OCI-LY7 (cell line): Measurements from ENCODE around the gene NOL7. TPM values are rescaled to one million over a fixed set of nuclear protein-coding genes. Genes with fewer than 3 reads are reported as not detected.

Experiments used
- BruUV-seq: library from RNA; stranded (reverse); fragments of 400-500 nt; replicated peaks from 2 replicates; lab custom pipeline; 2021; lab: Mats Ljungman, UMichigan
- CTCF ChIA-PET: fragments of 300-600 bp; sonication (Branson Sonifier 250); formaldehyde crosslinking; loops from one replicate; lab custom pipeline; 2022; ENCODE audit warnings: antibody characterized with exemption; ENCODE audit not compliant: unreplicated experiment; lab: Charles Lee
- POLR2A ChIA-PET: fragments of 300-600 bp; sonication (Branson Sonifier 250); formaldehyde crosslinking; loops from one replicate; lab custom pipeline; 2022; ENCODE audit warnings: antibody characterized with exemption; lab: Charles Lee
- DNase-seq: peaks from one replicate; pipeline ENCODE4 v3.0.0-alpha.2; 2015; ENCODE audit warnings: low spot score
- H2AFZ ChIP-seq: fragments of 200-600 bp; sonication (generic), shearing (Covaris generic); 2 replicates; pipeline ENCODE4 v1.6.1; 2014; ENCODE audit warnings: mild to moderate bottlenecking, antibody characterized with exemption, low read length, moderate library complexity
- H3K27ac ChIP-seq: fragments of 200-600 bp; sonication (generic); 2 replicates; pipeline ENCODE4 v1.5.1; 2014; ENCODE audit warnings: mixed run types, low read depth, mild to moderate bottlenecking, moderate library complexity, low read length, inconsistent platforms; ENCODE audit not compliant: poor library complexity, severe bottlenecking
- H3K36me3 ChIP-seq: fragments of 200-600 bp; sonication (generic); 2 replicates; pipeline ENCODE4 v1.6.1; 2014; ENCODE audit warnings: mild to moderate bottlenecking, antibody characterized with exemption, low read length, moderate library complexity, mixed read lengths; ENCODE audit not compliant: insufficient read depth
- H3K4me1 ChIP-seq: fragments of 200-600 bp; sonication (generic); 2 replicates; pipeline ENCODE4 v1.5.1; 2014; ENCODE audit warnings: mild to moderate bottlenecking, low read length; ENCODE audit not compliant: insufficient read depth, poor library complexity, severe bottlenecking
- H3K4me2 ChIP-seq: fragments of 200-600 bp; sonication (generic); 2 replicates; pipeline ENCODE4 v1.6.1; 2014; ENCODE audit warnings: mild to moderate bottlenecking, low read length
- H3K4me3 ChIP-seq: fragments of 200-600 bp; sonication (generic); 2 replicates; pipeline ENCODE4 v1.5.1; 2014; ENCODE audit warnings: mild to moderate bottlenecking, low read depth, low read length; ENCODE audit not compliant: poor library complexity, severe bottlenecking
- H3K79me2 ChIP-seq: fragments of 200-600 bp; sonication (generic); 2 replicates; pipeline ENCODE4 v1.6.1; 2016; ENCODE audit warnings: low read depth, mild to moderate bottlenecking, low read length, moderate library complexity, mixed read lengths; ENCODE audit not compliant: insufficient read depth
- H3K9me2 ChIP-seq: fragments of 200-600 bp; sonication (generic); 2 replicates; pipeline ENCODE4 v1.6.1; 2016; ENCODE audit warnings: mild to moderate bottlenecking, low read length, mixed read lengths; ENCODE audit not compliant: insufficient read depth
- H3K9me3 ChIP-seq: fragments of 200-600 bp; sonication (generic); 2 replicates; pipeline ENCODE4 v1.6.1; 2014; ENCODE audit warnings: mild to moderate bottlenecking, mixed run types, low read length, mixed read lengths
- H4K20me1 ChIP-seq: fragments of 200-600 bp; sonication (generic); 2 replicates; pipeline ENCODE4 v1.6.1; 2014; ENCODE audit warnings: mild to moderate bottlenecking, antibody characterized with exemption, low read length, moderate library complexity, mixed read lengths; ENCODE audit not compliant: insufficient read depth
- CTCF ChIP-seq: fragments of 200-600 bp; sonication (generic); conservative IDR thresholded peaks from 2 replicates; pipeline ENCODE4 v1.5.1; 2014; ENCODE audit warnings: mild to moderate bottlenecking, antibody characterized with exemption, low read length, moderate library complexity, mixed read lengths
- EZH2phosphoT487 ChIP-seq: fragments of 200-600 bp; sonication (generic); IDR thresholded peaks from 2 replicates; pipeline ENCODE4 v1.6.1; 2018; ENCODE audit warnings: low read depth, borderline replicate concordance, mild to moderate bottlenecking, mixed run types, antibody characterized with exemption, low read length, moderate library complexity, mixed read lengths
- intact Hi-C: fragments of 100-400 bp; cut with micrococcal nuclease; formaldehyde crosslinking; loops from one replicate; pipeline ENCODE4 v1.10.0; 2022; ENCODE audit not compliant: unreplicated experiment
- total RNA-seq, 2 experiments: library from RNA; depleted of rRNA in 1 of 2; stranded (reverse); fragments of >200 nt in 1 of 2; shearing (Covaris generic) in 1 of 2; gene quantifications; 2 replicates each; pipeline ENCODE4 v1.2.3, GENCODE V29; 2014 to 2022

The NOL7 gene
- total RNA-seq, 2 experiments from 2014 or later: 67.5 to 103 TPM

GRCh38 chr6:13590574-13591153, 24.5 kb upstream of the NOL7 start:
- ChIA-PET POLR2A (interaction anchor here (2.0 kb wide), 1 partner anchor 22 kb away, joined by 4 read pairs; no protein-coding TSS in a partner anchor), CTCF (no interaction called here)
- no peak overlapping the region for H3K4me2 ChIP-seq
- TF ChIP-seq EZH2phosphoT487: no peak
- TF ChIP-seq CTCF: no peak
- no peaks in the 10 kb centered on the region; the same call in 1 of the 2 replicates for H4K20me1 ChIP-seq
- intact Hi-C loops: no loop called here
- no peaks in the 10 kb centered on the region for H3K9me2 ChIP-seq
- H3K4me1 ChIP-seq: no peaks in the 10 kb centered on the region
- no peak for DNase-seq
- no peak overlapping the region for H2AFZ ChIP-seq
- no peaks in the 10 kb centered on the region for H3K9me3 ChIP-seq
- no peak overlapping the region for H3K27ac ChIP-seq
- no peak overlapping the region for H3K4me3 ChIP-seq
- no peaks in the 10 kb centered on the region for H3K79me2 ChIP-seq
- BruUV-seq: no TSS peak
- H3K36me3 ChIP-seq: peaks cover 54% of the 10 kb centered on the region

- Histone ChIP-seq H3K9me2 (no peaks in the 10 kb centered on the region), H3K27ac (no peak overlapping the region), H3K9me3 (no peaks in the 10 kb centered on the region), H2AFZ (no peak overlapping the region), H3K4me2 (no peak overlapping the region), H3K79me2 (no peaks in the 10 kb centered on the region), H3K36me3 (peaks cover 54% of the 10 kb centered on the region), H3K4me3 (no peak overlapping the region), H3K4me1 (no peaks in the 10 kb centered on the region), H4K20me1 (no peaks in the 10 kb centered on the region; the same call in 1 of the 2 replicates)
- no peak for DNase-seq
- ChIA-PET POLR2A (interaction anchor here (2.0 kb wide), 1 partner anchor 21 kb away, joined by 4 read pairs; no protein-coding TSS in a partner anchor), CTCF (no interaction called here)
- BruUV-seq: no TSS peak
- TF ChIP-seq CTCF (no peak), EZH2phosphoT487 (no peak)
- intact Hi-C loops: no loop called here
Observed at GRCh38 chr6:13591205-13591921, 23.8 kb upstream of the NOL7 start.

- Histone ChIP-seq H3K9me3 (no peaks in the 10 kb centered on the region), H2AFZ (no peak overlapping the region), H3K36me3 (peaks cover 43% of the 10 kb centered on the region), H3K4me2 (no peak overlapping the region), H3K27ac (no peak overlapping the region), H3K79me2 (no peaks in the 10 kb centered on the region), H3K4me1 (no peaks in the 10 kb centered on the region), H4K20me1 (no peaks in the 10 kb centered on the region; the same call in 1 of the 2 replicates), H3K4me3 (no peak overlapping the region), H3K9me2 (no peaks in the 10 kb centered on the region)
- no TSS peak for BruUV-seq
- ChIA-PET CTCF (no interaction called here), POLR2A (interaction anchor here (1.3 kb wide), 1 partner anchor 18 kb away, joined by 6 read pairs; the partner anchor contains the start of gene SIRT5)
- no peak for DNase-seq
- no peak for TF ChIP-seq EZH2phosphoT487
- no peak for TF ChIP-seq CTCF
- intact Hi-C loops: no loop called here
Observed at GRCh38 chr6:13593103-13593502, 22.0 kb upstream of the NOL7 start.
